Epithelial cell of proximal tubule (primary cell): ENCODE data around the gene INSYN2A. TPM values are rescaled to one million over a fixed set of nuclear protein-coding genes. Genes with fewer than 3 reads are reported as not detected.

Source experiments
- DNase-seq: peaks from one replicate; pipeline ENCODE4 v3.0.0-alpha.2; 2011; ENCODE audit warnings: low read depth
- H3K4me3 ChIP-seq: 2 replicates; pipeline ENCODE4 v1.5.1; 2011; ENCODE audit warnings: low read depth, mild to moderate bottlenecking, low read length
- CTCF ChIP-seq: conservative IDR thresholded peaks from 2 replicates; pipeline ENCODE4 v1.5.1; 2012; ENCODE audit warnings: low read depth, mild to moderate bottlenecking, low read length
- total RNA-seq: library from RNA; depleted of rRNA; stranded (reverse); fragments of >200 nt; gene quantifications from 2 replicates; pipeline ENCODE4 v1.2.3, GENCODE V29; 2015

Gene INSYN2A
- total RNA-seq, 1 donor from 2014 or later = 0.29 TPM

- no peak overlapping the region for H3K4me3 ChIP-seq
- no peak for DNase-seq
- no peak for TF ChIP-seq CTCF
These were observed 19.5 kb upstream of the INSYN2A start for GRCh38 chr10:127215866-127216265.

GRCh38 chr10:127210936-127211466 lies 14.6 kb upstream of the INSYN2A start:
- DNase-seq = no peak
- TF ChIP-seq CTCF = no peak
- H3K4me3 ChIP-seq = no peak overlapping the region

GRCh38 chr10:127207081-127207480 lies 10.7 kb upstream of the INSYN2A start:
- DNase-seq = no peak
- H3K4me3 ChIP-seq = no peak overlapping the region
- no peak for TF ChIP-seq CTCF

GRCh38 chr10:127203067-127203466 lies 6.7 kb upstream of the INSYN2A start:
- H3K4me3 ChIP-seq = no peak overlapping the region
- DNase-seq = no peak
- TF ChIP-seq CTCF = no peak

GRCh38 chr10:127200646-127201045 lies 4.3 kb upstream of the INSYN2A start:
- DNase-seq = no peak
- no peak for TF ChIP-seq CTCF
- H3K4me3 ChIP-seq = no peak overlapping the region

GRCh38 chr10:127198721-127199120 lies 2.3 kb upstream of the INSYN2A start:
- DNase-seq = no peak
- no peak overlapping the region for H3K4me3 ChIP-seq
- TF ChIP-seq CTCF = no peak

- peak; percentile 44 for TF ChIP-seq CTCF
- no peak for DNase-seq
- no peak overlapping the region for H3K4me3 ChIP-seq
These were observed 1.9 kb upstream of the INSYN2A start for GRCh38 chr10:127198307-127198706.
